ENCODE results near the gene NNAT. TPM values are rescaled to one million over a fixed set of nuclear protein-coding genes. Genes with fewer than 3 reads are reported as not detected.
A peak's percentile ranks its signal among the peaks of the same experiment; 100 is the strongest.

The NNAT gene
- total RNA-seq, 1 donor from 2014 or later: 114 TPM

GRCh38 chr20:37566590-37567330 lies 45.7 kb downstream of the NNAT start:
- peak; percentile 37 for DNase-seq (ENCODE audit: extremely low spot score, unreplicated experiment)
- no peaks in the 10 kb centered on the region for H3K36me3 Mint-ChIP-seq
- TF ChIP-seq, protein P1, sequence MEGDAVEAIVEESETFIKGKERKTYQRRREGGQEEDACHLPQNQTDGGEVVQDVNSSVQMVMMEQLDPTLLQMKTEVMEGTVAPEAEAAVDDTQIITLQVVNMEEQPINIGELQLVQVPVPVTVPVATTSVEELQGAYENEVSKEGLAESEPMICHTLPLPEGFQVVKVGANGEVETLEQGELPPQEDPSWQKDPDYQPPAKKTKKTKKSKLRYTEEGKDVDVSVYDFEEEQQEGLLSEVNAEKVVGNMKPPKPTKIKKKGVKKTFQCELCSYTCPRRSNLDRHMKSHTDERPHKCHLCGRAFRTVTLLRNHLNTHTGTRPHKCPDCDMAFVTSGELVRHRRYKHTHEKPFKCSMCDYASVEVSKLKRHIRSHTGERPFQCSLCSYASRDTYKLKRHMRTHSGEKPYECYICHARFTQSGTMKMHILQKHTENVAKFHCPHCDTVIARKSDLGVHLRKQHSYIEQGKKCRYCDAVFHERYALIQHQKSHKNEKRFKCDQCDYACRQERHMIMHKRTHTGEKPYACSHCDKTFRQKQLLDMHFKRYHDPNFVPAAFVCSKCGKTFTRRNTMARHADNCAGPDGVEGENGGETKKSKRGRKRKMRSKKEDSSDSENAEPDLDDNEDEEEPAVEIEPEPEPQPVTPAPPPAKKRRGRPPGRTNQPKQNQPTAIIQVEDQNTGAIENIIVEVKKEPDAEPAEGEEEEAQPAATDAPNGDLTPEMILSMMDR (conservative IDR thresholded peaks at IDR 0.05): no peak
- H3K4me1 Mint-ChIP-seq (ENCODE audit: unreplicated experiment): peaks cover 25% of the 10 kb centered on the region
- no peak overlapping the region for H3K4me3 Mint-ChIP-seq
- H3K9me3 Mint-ChIP-seq: no peaks in the 10 kb centered on the region
- peaks cover 39% of the 10 kb centered on the region for H3K27me3 Mint-ChIP-seq
- H3K27ac Mint-ChIP-seq: no peak overlapping the region

- TF ChIP-seq, protein P1 (conservative IDR thresholded peaks at IDR 0.05): no peak
- Mint-ChIP-seq H3K4me3 (peak overlapping the region; percentile 69), H3K9me3 (no peaks in the 10 kb centered on the region), H3K36me3 (no peaks in the 10 kb centered on the region), H3K4me1 (ENCODE audit: unreplicated experiment) (peaks cover 25% of the 10 kb centered on the region), H3K27me3 (peaks cover 39% of the 10 kb centered on the region), H3K27ac (no peak overlapping the region)
- DNase-seq (ENCODE audit: extremely low spot score, unreplicated experiment): peak; percentile 42
Measured at GRCh38 chr20:37567331-37567665, 46.2 kb downstream of the NNAT start.

DNA sequence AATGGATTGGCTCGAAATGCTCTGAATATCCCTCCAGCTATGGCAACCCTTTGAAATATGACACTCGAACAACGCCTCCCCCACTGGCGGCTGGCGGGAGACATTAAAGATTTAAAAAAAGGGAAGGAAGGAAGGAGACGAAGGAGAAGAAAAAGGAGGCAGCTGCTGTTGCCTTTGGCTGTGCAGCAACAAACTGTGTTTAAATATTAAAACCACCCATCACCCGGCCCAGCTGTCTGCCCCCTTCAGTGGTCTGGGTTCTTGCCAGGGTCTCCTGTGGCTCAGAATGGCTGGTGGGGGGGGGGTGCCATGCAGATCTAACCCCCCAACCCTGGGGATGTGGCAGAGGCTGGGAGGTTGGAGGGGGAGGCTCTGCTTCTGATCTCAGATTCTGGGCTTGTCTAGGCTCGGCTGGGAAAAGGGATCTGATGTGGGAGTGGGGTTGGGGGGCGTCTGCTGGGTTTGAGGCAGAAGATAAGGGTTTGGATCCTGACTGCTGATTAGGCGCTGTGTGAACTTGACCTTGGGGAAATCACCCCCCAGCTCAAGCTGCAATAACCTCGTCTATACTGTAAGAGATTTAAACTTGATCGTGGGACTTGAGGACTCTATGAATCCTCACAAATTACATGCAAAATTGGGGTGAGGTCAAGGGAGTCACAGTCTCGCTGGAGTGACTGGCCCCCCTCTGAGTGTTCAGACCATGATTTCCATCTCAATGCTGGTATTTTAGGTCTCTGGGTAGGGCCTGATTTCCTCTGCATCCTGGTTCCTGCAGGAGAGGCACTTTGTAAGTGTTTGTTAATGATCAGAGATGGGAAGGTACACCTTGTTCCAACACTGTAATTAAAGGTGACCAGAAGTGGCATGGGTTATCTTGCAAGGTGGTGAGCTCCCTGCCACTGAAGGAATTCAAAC lies 46.9 kb downstream of the NNAT start:
- Mint-ChIP-seq H3K9me3 (no peaks in the 10 kb centered on the region), H3K36me3 (no peaks in the 10 kb centered on the region), H3K4me3 (peak overlapping the region; percentile 69), H3K27me3 (peaks cover 42% of the 10 kb centered on the region), H3K27ac (no peak overlapping the region), H3K4me1 (ENCODE audit: unreplicated experiment) (peaks cover 25% of the 10 kb centered on the region)
- TF ChIP-seq, protein P1 (conservative IDR thresholded peaks at IDR 0.05): no peak
- peak; percentile 67 for DNase-seq (ENCODE audit: extremely low spot score, unreplicated experiment)

DNA sequence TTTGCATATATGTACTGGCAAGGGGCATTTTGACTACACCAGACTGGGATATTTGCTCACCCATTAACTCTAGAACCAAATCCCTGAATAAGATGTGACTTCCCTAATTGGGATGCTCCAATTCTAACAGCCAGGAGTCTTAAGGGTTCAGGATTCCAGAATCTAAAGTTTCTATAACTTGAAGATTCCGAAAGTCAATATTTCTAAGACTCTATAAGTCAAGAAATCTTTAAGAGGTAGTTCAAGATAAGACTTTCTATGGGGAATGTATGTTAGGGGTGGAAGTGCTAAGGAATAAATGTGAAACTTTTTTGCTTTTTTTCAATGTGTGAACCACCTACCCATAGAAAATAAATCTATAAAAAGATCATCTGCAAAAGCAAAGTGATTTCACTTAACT lies 49.4 kb downstream of the NNAT start:
- Mint-ChIP-seq H3K9me3 (no peaks in the 10 kb centered on the region), H3K4me3 (no peak overlapping the region), H3K27me3 (peaks cover 47% of the 10 kb centered on the region), H3K4me1 (ENCODE audit: unreplicated experiment) (peaks cover 21% of the 10 kb centered on the region), H3K27ac (no peak overlapping the region), H3K36me3 (no peaks in the 10 kb centered on the region)
- TF ChIP-seq, protein P1 (conservative IDR thresholded peaks at IDR 0.05): no peak
- no peak for DNase-seq (ENCODE audit: extremely low spot score, unreplicated experiment)

- peaks cover 44% of the 10 kb centered on the region for H3K27me3 Mint-ChIP-seq
Measured at GRCh38 chr20:37571033-37571432, 50.0 kb downstream of the NNAT start.

More at GRCh38 chr20:37571033-37571432, 50.0 kb downstream of the NNAT start:
- no peaks in the 10 kb centered on the region for H3K9me3 Mint-ChIP-seq
- peaks cover 18% of the 10 kb centered on the region for H3K4me1 Mint-ChIP-seq (ENCODE audit: unreplicated experiment)
- H3K36me3 Mint-ChIP-seq: no peaks in the 10 kb centered on the region
- H3K4me3 Mint-ChIP-seq: no peak overlapping the region
- TF ChIP-seq, protein P1 (conservative IDR thresholded peaks at IDR 0.05): no peak
- no peak overlapping the region for H3K27ac Mint-ChIP-seq
- DNase-seq (ENCODE audit: extremely low spot score, unreplicated experiment): peak; percentile 39

Other genes starting within 250 kb of the NNAT start
- 35.5 and 40.4 TPM in 2 replicates for gene MANBAL, start 231.6 kb upstream of the NNAT start, total RNA-seq (ENCODE audit: low replicate concordance)
- 56.0 and 70.3 TPM in 2 replicates for gene SRC, start 175.1 kb upstream of the NNAT start, total RNA-seq (ENCODE audit: low replicate concordance)
- 75.7 and 79.7 TPM in 2 replicates for gene BLCAP, start 6.6 kb downstream of the NNAT start, total RNA-seq (ENCODE audit: low replicate concordance)
- 52.2 and 60.0 TPM in 2 replicates for gene CTNNBL1, start 172.8 kb downstream of the NNAT start, total RNA-seq (ENCODE audit: low replicate concordance)

Data from type B pancreatic cell (in vitro differentiated cells).